ENCODE results near the gene PECR. TPM values are rescaled to one million over a fixed set of nuclear protein-coding genes. Genes with fewer than 3 reads are reported as not detected.

PECR gene
- total RNA-seq, 1 donor: 7.0 TPM

DNA sequence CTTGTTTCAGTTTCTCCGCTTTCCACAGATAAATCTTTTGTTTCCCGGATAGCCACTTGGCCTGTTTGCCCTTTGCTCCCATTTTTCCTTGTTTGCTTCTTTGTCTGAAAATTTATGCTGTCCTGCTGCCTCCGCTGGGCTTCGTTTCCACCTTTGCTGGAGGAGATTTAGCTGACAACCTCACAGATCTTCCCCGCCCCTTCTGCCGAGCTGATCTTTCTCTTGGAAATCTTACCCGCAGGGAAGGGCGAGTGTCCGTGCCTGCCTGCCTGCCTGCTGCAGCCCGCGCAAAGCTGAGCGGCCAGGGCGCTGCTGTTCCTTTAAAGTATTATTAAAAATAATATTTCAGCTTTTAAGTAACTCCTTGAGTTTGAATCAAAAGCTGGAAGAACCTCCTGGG is 26.2 kb upstream of the PECR start:
- DNase-seq (ENCODE audit: low read depth): no peak
- no peak overlapping the region for H3K4me3 ChIP-seq (ENCODE audit: low read depth, low read length)
- TF ChIP-seq, protein P1, sequence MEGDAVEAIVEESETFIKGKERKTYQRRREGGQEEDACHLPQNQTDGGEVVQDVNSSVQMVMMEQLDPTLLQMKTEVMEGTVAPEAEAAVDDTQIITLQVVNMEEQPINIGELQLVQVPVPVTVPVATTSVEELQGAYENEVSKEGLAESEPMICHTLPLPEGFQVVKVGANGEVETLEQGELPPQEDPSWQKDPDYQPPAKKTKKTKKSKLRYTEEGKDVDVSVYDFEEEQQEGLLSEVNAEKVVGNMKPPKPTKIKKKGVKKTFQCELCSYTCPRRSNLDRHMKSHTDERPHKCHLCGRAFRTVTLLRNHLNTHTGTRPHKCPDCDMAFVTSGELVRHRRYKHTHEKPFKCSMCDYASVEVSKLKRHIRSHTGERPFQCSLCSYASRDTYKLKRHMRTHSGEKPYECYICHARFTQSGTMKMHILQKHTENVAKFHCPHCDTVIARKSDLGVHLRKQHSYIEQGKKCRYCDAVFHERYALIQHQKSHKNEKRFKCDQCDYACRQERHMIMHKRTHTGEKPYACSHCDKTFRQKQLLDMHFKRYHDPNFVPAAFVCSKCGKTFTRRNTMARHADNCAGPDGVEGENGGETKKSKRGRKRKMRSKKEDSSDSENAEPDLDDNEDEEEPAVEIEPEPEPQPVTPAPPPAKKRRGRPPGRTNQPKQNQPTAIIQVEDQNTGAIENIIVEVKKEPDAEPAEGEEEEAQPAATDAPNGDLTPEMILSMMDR (IDR thresholded peaks at IDR 0.05; ENCODE audit: insufficient read depth, low read length): no peak

DNA sequence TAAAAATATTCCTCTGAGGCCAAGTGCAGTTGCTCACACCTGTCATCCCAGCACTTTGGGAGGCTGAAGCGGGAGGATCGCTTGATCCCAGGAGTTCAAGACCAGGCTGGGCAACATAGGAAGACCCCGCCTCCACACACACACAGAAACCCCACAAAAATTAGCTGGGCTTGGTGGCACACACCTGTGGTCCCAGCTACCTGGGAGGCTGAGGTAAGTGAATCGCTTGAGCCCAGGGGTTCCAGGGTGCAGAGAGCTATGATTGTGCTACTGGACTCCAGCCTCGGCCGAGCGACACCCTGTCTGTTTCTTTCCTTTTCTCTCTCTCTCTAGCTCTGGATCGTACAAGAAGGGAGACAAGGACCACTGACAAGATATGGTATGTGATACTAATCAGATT is 25.7 kb upstream of the PECR start:
- no peak overlapping the region for H3K4me3 ChIP-seq (ENCODE audit: low read depth, low read length)
- TF ChIP-seq, protein P1 (IDR thresholded peaks at IDR 0.05; ENCODE audit: insufficient read depth, low read length): no peak
- DNase-seq (ENCODE audit: low read depth): no peak

DNA sequence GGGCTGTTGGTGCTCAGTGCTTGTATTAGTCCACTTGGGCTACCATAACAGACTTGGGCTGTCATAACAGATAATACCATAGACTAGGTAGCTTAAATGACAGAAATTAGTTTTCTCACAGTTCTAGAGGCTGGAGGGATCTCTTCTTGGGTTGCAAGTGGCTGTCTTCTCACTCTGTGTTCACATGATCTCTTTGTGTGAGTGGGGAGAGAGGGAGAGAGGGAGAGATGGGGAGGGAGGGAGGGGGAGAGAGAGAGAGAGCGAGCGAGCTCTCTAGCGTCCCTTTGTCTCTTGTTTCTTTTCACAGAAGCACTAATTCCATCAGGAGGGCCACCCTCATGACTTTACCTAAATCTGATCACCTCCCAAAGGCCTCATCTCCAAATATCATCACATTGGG is 23.1 kb upstream of the PECR start:
- TF ChIP-seq, protein P1 (IDR thresholded peaks at IDR 0.05; ENCODE audit: insufficient read depth, low read length): no peak
- H3K4me3 ChIP-seq (ENCODE audit: low read depth, low read length): no peak overlapping the region
- DNase-seq (ENCODE audit: low read depth): no peak

DNA sequence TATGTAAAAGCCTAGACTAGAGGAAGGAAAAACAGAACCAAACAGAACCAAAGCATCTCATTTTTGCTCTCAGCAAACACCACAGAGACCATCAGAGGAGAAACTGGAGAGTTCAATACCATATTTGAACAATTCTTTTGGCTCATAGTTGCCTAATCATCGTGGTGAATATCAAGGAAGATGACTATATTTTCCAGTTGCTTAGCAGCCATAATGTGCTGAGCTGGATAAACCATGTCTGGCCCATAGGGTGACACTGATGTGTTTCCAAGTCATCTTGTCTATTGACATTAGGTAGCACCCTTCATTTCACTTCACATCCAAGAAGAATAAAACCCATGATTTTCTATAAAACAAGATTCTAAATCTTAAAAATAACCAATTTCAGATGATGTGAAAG is 21.6 kb upstream of the PECR start:
- TF ChIP-seq, protein P1 (IDR thresholded peaks at IDR 0.05; ENCODE audit: insufficient read depth, low read length): no peak
- DNase-seq (ENCODE audit: low read depth): no peak
- H3K4me3 ChIP-seq (ENCODE audit: low read depth, low read length): no peak overlapping the region

DNA sequence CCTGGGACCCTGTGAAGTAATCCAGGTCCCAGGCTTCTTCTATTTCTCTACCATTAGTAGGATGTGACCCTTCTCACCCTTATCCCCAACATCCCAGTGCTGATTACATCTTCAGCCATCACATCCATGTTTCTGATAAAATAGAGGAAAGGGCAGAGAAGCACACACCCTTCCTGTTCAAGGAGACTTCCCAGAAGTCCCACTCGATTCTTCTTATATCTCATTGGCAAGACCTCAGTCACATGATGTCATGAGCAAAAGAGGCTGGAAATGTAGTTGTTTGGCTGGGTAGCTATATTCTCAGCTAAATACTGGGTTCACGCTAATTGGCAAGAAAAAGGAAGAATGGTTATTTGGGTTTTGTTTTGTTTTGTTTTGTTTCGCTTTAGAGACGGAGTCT is 19.5 kb upstream of the PECR start:
- DNase-seq (ENCODE audit: low read depth): no peak
- no peak overlapping the region for H3K4me3 ChIP-seq (ENCODE audit: low read depth, low read length)
- TF ChIP-seq, protein P1 (IDR thresholded peaks at IDR 0.05; ENCODE audit: insufficient read depth, low read length): no peak

DNA sequence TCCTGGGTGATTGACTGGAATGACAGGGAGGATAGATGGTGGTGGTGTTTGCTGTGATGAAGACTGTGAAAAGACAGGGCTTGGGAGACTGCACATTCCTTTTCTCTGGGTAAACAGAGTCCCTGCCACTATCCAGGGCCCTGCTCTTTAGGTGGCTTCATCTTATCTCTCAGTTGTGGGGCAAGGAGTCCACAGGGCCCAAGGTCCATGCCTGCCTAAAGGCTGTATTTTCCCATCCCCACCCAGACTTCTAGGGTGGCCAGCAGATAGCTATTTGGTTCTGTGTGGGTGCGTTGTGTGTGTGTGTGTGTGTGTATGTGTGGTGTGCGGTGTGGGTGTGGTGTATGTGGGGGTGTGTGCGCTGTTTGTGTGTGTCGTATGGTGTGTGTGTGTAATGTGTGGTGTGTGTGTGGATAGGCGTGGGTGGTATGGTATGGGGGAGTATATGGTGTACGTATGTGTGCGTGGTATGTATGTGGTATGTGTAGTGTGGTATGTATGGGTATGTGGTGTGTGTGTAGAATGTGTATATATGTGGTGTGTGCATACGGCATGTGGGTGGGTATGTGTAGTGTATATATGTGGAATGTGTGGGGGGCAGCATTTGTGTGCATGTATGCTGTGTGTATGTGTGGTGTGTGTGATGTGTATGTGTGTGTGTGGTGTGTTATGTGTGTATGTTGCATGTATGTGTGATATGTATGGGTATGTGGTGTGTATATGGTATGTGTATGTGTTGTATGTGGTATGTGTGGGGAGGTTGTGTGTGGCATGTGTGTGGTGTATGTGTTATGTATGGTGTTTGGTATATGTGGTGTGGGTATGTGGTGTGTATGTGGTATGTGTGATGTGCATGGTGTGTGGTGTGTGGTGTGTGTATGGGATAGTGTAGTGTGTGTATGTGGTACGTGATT is 17.1 kb upstream of the PECR start:
- TF ChIP-seq, protein P1 (IDR thresholded peaks at IDR 0.05; ENCODE audit: insufficient read depth, low read length): no peak
- no peak overlapping the region for H3K4me3 ChIP-seq (ENCODE audit: low read depth, low read length)
- DNase-seq (ENCODE audit: low read depth): no peak

Measured in fibroblast of the aortic adventitia (primary cell).